Transverse colon (tissue), 3 donors: ENCODE results near the gene APBB2.

Experiments used
- CTCF ChIP-seq, 5 experiments: fragments of 200-600 bp in 3 of 5; fragments of 450-650 bp in 2 of 5; sonication (generic) in 3 of 5; IDR thresholded peaks; 1 replicate in 2 of 5; 2 replicates in 3 of 5; pipeline ENCODE4 v1.5.1; 2016 to 2017; ENCODE audit warnings: antibody characterized with exemption in 5 of 5, inconsistent platforms in 3 of 5, mild to moderate bottlenecking in 2 of 5, moderate library complexity in 1 of 5
- POLR2A ChIP-seq: fragments of 450-650 bp; IDR thresholded peaks from one replicate; pipeline ENCODE4 v1.6.1; 2016; ENCODE audit warnings: antibody characterized with exemption, mild to moderate bottlenecking, moderate library complexity

- TF ChIP-seq CTCF (IDR thresholded peaks at IDR 0.05) (no peak), POLR2A (no peak)
These were observed 140.1 kb downstream of the APBB2 start for GRCh38 chr4:41074215-41074614.
